Measurements from ENCODE around the gene SLC1A2. TPM values are rescaled to one million over a fixed set of nuclear protein-coding genes. Genes with fewer than 3 reads are reported as not detected.

The SLC1A2 gene
- total RNA-seq, 1 experiment from 2014 or later: 0.50 TPM

DNA sequence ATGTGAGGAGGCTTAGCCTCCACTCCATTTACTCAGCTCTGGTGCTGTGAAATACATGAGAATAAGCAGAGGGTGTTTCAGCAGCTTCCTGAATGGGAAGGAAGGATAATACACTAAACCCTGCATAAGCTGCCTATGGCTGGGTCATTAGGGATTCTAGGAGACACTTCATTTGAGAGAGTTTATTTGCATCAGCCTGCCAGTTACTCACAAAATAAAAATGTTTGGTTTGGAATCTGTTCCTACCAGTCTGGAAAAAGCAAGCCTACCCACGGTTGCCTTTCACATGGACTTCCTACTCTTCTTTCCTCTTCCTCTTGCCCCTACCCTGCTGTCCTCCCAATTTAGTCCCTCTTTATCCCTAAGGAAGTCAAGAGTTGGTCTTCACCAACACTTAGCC, 20.5 kb downstream of the SLC1A2 start:
- Mint-ChIP-seq H3K27me3 (ENCODE audit: low read depth) (peaks cover 3% of the 10 kb centered on the region), H3K36me3 (ENCODE audit: insufficient read depth in 1 of 3, low read depth in 3 of 3) (no peaks in the 10 kb centered on the region), H3K4me3 (no peak overlapping the region), H3K9me3 (peaks cover 0 to 5% of the 10 kb centered on the region in 2 experiments; a peak in 2 of 5 replicates), H3K4me1 (peaks cover 13 to 21% of the 10 kb centered on the region in 2 experiments), H3K27ac (no peak overlapping the region; a peak in 1 of 7 replicates)
- no peak for DNase-seq
- H3K79me2 ChIP-seq (ENCODE audit: insufficient read depth, low read length): no peaks in the 10 kb centered on the region
- H3K9me3 ChIP-seq (ENCODE audit: control insufficient read depth, low read depth, low read length): no peaks in the 10 kb centered on the region
- no peak overlapping the region for H2BK15ac ChIP-seq (ENCODE audit: low read depth, low read length)
- no peak overlapping the region for H3K18ac ChIP-seq (ENCODE audit: insufficient read length, low read depth, low read length)
- H3K56ac ChIP-seq (ENCODE audit: insufficient read length, low read depth, low read length): no peak overlapping the region
- H3K9ac ChIP-seq (ENCODE audit: extremely low read depth, insufficient read length, low read length): no peak overlapping the region
- H3K23me2 ChIP-seq (ENCODE audit: insufficient read length, low read depth, low read length, poor library complexity, severe bottlenecking): no peaks in the 10 kb centered on the region
- no peaks in the 10 kb centered on the region for H4K20me1 ChIP-seq (ENCODE audit: control insufficient read depth, insufficient read depth, insufficient read length)
- no peak overlapping the region for H3K27ac ChIP-seq (ENCODE audit: insufficient read length, low read depth, low read length)
- no peak overlapping the region for H2BK20ac ChIP-seq (ENCODE audit: low read depth, low read length, poor library complexity, severe bottlenecking)
- no peak overlapping the region for H4K5ac ChIP-seq (ENCODE audit: insufficient read length, low read depth, low read length)
- H2BK120ac ChIP-seq (ENCODE audit: low read depth, low read length, poor library complexity, severe bottlenecking): no peak overlapping the region
- no peaks in the 10 kb centered on the region for H3K27me3 ChIP-seq (ENCODE audit: insufficient read depth, low read length)
- H3K4me1 ChIP-seq (ENCODE audit: insufficient read depth, low read length): no peaks in the 10 kb centered on the region
- H4K91ac ChIP-seq (ENCODE audit: insufficient read length, low read depth, low read length): no peak overlapping the region
- no peak overlapping the region for H2BK5ac ChIP-seq (ENCODE audit: insufficient read length, low read length)
- no peak overlapping the region for H2AK5ac ChIP-seq (ENCODE audit: insufficient read length, low read length)
- H3K4me2 ChIP-seq (ENCODE audit: insufficient read depth, insufficient read length, low read length): no peak overlapping the region
- H3K79me1 ChIP-seq (ENCODE audit: insufficient read depth, low read depth, low read length, poor library complexity, severe bottlenecking): no peaks in the 10 kb centered on the region
- H3K14ac ChIP-seq (ENCODE audit: insufficient read depth, low read length): no peak overlapping the region
- H3T11ph ChIP-seq (ENCODE audit: low read length): no peak overlapping the region
- no CpG with 5 or more reads among the region's 1 CpG for WGBS (ENCODE audit: extremely low coverage, insufficient read length, low lambda C conversion rate)
- no peak overlapping the region for H4K8ac ChIP-seq (replicated peaks; ENCODE audit: insufficient read length, low read depth, low read length)
- H2AFZ ChIP-seq (ENCODE audit: low read length): no peak overlapping the region
- H3K23ac ChIP-seq (ENCODE audit: insufficient read length, low read depth, low read length): no peak overlapping the region
- no peak overlapping the region for H2BK12ac ChIP-seq (ENCODE audit: insufficient read length, low read depth, low read length)
- TF ChIP-seq, protein P1, sequence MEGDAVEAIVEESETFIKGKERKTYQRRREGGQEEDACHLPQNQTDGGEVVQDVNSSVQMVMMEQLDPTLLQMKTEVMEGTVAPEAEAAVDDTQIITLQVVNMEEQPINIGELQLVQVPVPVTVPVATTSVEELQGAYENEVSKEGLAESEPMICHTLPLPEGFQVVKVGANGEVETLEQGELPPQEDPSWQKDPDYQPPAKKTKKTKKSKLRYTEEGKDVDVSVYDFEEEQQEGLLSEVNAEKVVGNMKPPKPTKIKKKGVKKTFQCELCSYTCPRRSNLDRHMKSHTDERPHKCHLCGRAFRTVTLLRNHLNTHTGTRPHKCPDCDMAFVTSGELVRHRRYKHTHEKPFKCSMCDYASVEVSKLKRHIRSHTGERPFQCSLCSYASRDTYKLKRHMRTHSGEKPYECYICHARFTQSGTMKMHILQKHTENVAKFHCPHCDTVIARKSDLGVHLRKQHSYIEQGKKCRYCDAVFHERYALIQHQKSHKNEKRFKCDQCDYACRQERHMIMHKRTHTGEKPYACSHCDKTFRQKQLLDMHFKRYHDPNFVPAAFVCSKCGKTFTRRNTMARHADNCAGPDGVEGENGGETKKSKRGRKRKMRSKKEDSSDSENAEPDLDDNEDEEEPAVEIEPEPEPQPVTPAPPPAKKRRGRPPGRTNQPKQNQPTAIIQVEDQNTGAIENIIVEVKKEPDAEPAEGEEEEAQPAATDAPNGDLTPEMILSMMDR (conservative IDR thresholded peaks at IDR 0.05): no peak
- no peak overlapping the region for H3K4ac ChIP-seq (ENCODE audit: low read depth, low read length)

Data from H9 (cell line).